Urothelium cell line (cell line): Measurements from ENCODE around the gene GNAS.
"Not testable (repeated sequence)": the region's sequence is repeated elsewhere in the genome, so short reads cannot be mapped to it uniquely, and the experiment has no call there.

Experiments
- DNase-seq: peaks from one replicate; pipeline ENCODE4 v3.0.0; 2011; ENCODE audit warnings: low spot score, mixed read lengths
- FAIRE-seq: peaks from 2 replicates; lab custom pipeline; 2011; peaks lifted over from hg19 to GRCh38; lab: Jason Lieb, UNC

GNAS gene

DNA sequence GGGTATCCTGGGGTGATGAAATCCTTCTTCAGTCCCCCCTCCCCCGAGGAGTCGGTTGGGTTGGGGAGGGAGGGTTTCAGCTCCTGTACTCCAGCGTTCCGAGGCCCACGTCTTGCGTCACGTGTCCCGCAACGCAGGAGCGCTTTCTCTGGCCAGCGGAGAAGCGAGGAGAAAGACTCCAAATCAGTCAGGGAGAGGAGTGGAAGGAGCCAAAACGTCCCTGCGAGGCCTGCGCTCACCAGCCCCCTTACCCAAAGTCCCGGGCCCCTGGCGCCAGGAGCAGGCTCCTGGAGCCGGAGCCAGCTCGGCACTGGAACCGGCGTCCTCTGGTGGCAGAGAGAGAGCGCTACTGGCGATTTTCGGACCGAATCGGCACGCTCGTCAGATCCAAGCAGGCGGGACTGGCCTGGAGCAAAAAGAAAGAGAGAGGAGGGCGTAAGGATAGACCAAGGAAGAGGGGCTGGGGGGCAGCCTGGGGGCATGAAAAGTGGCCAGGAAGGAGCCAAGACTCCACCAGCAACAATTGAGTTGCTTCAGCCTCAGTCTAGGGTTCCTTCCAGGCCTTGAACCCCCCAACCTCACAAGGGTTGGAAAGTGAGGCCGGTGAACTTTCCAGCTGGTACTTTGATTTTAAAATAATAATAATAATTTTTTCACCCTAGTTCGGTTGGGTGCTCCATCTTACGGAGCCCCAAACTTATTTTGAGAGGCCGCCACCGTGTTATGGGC, at the start of gene GNAS:
Gene GNAS, plus strand, starts transcription at position 174 of the 729 bp plus-strand sequence.
- FAIRE-seq (no peak), DNase-seq (no peak)

DNA sequence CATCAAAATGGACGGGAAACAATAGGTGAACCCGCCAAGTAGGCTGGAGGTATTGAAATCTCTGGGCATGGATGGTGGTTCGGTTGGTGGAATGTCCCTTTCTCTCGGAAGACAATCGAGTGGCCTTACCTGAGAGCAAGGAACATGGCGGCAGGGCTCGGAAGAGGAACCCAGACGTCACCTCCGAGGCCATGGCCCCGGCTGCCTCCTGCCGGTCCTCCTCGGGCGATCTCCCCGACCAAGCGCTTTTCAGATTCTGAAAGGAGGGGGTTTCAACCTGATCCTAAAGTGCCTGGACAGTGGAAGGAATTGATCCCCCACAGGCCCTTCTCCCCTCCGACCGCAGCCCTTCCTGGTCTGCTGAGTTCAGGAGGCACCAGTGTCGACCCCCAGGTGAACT, 49.0 kb upstream of the GNAS start:
- DNase-seq (no peak), FAIRE-seq (no peak)

DNA sequence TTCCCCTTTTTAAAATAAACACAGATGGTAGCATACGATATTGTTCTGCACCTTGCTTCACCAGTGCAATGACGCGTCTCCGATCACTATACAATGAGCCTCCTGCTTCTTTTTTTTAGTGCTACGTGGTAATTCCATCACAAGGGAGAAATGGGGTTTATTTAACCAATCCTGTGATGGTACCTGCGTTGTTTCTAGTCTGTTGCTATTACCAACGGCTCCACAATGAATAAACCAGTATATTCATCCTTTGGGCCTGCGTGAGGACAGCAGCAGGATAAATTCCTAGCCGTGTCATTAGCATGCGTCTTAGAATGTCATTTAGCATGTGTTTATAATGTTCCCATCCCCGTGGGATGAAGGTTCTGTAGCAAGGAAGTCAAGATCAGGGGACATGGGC, 44.7 kb upstream of the GNAS start:
- peak; percentile 13 for FAIRE-seq
- DNase-seq, result no peak

DNA sequence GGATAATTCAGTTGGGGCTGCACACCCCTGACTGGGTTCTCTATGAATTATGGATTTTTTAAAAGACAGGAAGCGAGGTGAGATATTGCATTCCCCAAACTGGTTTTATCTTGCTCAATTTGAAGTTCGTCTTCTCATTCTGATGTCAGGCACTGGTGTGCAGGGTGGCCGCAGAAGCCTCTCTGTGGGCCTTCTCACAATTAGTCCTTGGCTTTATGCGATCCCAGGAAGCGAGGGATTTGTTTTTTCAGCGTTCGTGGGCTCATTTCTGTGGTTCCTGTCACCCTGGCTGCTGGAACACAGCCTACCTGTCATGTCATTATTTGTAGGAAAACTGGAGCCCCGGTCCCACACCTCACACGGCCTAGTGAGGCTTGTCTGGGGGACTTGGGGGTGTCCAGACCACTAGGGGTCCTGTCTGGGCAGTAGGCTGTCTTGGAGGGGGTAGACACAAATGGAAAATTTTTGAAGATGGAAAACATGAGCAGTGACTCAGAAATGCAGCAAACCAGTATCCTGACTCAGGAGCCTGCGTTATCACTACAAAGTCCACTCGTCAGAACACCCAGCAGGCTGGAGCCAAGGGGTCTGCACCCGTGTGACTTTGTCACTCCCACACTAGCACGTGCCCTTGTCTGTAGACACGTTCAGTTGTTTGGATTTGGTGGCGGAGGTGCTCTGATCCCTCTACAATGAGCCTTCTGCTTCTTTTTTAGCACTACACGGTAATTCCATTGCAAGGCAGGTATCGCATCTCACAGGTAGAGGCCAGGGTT, 44.1 kb upstream of the GNAS start:
- DNase-seq, result no peak
- FAIRE-seq, result no peak

DNA sequence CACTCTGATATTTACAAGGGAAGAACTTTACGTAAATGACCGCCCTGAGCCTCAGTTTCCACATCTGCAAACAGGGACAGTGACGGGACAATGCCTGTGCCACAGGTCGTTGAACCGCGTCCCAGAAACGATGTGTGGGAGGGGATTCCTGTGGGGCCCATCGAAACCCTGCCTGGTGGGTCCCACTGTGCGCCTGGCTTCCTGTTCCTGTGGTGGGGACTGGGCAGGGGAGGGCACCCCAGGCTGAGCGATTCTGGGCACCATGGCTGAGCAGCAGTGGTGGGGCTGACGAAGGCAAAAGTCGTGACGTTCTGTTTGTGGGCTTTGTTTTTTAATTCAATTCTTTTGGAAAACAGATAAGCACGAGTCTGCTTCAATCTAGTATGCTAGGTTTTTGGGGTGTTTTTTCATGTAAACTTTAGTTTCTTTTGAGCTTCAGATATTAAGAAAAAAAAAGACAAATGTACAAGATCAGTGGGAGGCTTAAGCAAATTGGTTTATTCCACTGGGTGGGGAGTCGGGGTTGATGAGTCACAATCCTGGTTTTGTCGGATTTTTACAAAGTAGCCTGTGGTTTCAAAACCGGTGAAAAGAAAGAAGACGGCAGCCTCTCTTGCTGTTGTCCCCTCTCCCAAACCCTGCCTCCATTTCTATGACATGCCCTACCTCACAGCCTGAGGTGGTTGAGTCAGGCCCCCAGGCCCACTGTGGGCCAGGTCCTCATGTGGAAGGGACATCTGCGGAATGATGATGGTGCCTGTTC, 42.2 kb upstream of the GNAS start:
- peak; percentile 13 for FAIRE-seq
- peak; percentile 71 for DNase-seq

DNA sequence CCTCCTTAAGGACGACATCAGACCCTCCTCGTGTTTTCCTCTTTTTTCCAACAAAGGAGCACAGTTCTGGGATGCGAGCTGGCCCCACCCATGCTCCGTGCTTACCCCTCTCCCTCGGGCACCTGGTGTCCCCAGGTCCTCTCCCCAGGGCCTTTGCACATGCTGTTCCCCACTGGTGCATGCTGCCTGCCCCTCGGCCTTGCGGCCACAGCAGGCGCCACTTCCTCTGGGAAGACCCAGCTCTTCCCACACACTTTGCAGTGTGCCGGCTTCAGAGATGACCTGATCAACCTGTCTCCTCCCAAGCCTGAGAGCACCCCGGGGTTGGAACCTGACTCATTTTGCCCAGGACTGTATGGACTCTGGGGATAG, 41.7 kb upstream of the GNAS start:
- no peak for DNase-seq
- FAIRE-seq, result no peak

DNA sequence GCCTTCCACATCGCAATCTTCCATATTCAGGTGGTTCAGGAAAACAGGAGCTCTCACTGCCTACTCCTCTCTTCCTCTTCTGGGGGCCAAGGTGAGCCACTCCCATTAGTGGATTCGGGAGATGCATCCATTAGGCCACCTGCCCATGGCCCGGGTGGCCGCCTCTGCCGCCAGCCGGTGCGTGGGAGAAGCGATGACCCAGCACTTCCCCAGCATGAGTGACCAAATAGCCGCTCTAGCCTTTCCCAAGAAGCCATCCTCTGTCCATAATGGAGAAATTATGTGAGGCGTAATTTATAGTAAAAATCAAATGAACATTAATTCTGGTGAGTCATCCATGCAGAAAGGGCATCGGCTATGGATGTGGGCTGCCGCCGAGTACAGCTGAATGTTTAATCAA, 41.2 kb upstream of the GNAS start:
- DNase-seq (no peak), FAIRE-seq (no peak)

DNA sequence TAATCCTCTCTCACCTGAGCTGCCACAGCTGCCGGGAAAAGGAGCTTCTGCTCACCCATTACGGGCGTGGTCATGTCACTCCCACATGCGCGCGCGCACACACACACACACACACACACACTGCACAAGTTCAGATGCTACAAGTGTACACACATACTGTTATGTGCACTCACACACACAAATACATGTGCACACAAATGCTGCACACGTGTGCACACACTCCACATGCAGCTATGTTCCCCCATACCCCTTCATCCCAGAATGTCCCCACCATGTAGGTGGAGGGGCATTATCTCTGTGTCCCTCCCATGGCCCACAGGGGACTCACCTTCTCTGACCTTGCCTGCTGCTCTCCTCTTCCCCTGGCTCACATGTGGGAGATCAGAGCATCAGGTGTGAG, 39.1 kb upstream of the GNAS start:
- peak; percentile 95 for FAIRE-seq
- no peak for DNase-seq

DNA sequence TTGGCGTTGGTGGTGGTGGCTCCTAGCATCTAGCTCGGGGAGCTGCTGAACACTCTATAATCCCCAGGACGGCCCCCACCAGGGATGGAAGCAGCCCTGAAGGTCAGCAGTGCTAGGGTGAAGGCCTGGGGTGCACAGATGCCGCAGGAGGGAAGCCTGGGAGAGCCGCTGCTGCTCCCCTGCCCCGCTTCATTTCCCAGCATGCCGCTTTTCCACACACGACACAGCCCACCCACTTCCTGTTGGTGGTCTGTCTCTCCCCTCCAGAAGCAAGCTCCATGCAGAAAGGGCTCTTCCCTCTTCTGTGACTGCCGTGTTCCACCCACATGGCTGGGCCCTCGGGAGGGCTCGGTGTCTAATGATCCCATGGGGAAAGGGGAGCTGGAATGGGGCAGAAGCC, 37.1 kb upstream of the GNAS start:
- FAIRE-seq (peak; percentile 61), DNase-seq (no peak)

DNA sequence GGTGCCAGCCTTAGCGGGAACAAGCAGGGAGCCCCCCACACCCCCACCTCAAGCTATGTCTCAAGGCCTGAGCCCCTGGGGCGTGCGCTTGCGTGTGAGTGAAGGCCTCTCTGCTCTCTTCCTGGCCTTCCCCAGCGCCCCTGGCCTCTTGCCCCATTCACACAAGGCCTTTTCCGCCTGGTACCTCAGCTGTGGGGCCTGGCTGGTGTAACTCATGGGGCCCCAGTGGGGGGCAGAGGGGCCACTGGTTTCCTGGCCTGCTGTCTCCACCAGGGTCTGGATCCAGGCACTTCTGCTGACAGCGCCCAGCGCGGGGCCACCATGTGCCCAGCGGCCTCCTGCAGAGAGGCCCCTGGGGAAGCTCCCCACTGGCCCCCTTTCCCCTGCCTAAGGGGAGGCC, 36.5 kb upstream of the GNAS start:
- FAIRE-seq, result no peak
- DNase-seq, result no peak

DNA sequence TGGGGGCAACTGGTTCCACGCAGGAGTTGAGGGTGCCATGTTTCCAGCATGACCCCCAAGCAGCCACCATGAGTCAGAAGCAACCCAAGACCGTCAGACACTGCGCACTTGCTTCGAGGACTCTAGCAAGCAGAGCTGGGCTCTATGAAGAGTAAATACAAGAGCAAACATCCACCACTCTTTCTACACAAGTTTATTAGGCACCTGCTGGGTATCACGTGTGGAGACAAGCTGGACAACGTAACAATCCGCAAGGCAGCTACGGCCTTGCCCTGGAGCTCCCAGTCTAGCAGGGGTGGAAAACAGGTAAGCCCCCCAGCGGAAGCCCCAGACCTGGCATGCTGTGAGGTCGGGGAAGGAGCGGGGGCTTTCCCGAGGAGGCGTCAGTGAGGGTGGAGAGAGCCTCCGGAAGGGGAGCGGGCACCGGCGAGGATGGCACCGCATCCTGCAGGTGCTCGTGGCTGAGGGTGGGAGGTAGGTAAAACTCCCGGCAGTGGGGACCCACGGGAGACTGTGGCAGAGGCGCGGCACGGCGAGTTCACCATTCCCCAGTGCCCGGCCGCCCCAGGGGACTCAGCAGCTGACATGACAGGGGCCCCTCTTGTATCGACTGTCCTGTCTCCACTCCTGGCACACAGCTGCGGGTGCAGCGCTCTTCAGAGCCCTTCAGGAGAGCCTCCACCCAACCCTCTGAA, 35.4 kb upstream of the GNAS start:
- FAIRE-seq (no peak), DNase-seq (no peak)

DNA sequence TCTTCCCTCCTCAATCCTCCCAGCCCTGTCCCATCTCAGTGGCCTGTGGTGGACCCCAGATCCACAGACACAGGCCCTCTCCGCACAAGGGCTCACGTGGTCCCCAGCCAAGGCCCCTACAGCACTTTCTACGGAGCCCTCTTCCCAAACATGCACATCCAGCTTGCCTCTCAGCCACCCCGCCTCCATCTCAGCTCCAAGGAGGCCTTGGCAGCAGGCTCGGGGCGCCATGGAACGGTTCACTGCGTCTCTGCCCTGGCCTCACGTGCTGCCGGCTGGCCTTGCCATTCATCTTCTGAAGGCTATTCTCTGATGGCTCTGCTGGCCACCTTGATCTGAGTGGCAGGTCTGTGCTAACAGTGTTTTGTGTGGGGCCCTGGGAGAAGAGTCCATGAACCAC, 34.8 kb upstream of the GNAS start:
- FAIRE-seq, result peak; percentile 55
- no peak for DNase-seq

DNA sequence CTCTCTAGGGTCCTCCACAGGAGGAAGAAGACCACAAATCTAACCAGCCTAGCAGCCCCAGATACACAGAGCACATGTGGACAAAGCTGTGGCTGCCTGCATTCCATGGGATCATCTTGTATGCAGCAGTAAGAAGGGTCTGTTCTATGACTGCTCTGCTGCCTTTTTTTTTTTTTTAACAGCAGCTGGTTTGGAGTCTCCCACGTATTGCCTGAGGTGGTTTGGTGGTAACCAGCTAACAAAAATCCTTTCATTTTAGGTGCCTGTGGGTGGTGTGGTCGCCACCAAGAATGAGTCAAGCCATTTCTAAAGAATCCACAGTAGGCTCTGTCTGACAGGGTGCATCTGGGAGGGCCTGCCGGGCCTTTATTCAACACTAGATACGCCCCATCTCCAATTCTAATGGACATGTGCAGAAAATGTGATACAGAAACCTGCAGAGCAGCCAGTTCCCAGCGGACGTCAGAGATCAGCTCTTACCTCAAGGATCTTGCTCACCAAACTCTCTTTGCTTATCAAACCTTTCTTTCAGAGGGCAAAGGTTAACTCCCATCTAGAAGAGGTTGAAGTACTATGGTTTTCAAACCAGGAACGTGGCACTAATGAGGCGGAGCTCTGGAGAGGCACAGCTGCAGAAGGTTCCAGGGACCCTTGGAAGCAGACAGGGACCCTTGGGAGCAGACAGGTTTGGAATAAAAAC, 33.8 kb upstream of the GNAS start:
- peak; percentile 82 for DNase-seq
- no peak for FAIRE-seq

DNA sequence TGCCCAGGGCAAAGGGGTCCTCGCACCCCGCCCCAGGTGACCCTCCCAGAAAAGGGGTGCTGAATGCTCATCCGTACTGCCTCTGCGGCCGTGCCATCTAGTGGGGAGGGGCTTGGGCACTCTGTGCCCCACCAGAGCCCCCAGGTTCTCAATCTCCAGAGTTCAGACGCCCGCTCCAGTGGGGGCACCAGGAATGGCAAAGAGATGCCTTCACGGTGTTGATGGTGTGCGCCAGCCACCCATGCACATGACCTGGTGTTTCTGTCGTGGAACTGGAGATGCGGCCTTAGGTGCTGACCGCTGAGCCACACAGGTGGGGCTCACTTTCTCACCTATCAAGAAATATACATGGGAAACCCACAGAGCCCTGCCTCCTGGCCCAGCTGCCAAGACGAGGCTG, 32.6 kb upstream of the GNAS start:
- DNase-seq (no peak), FAIRE-seq (no peak)

DNA sequence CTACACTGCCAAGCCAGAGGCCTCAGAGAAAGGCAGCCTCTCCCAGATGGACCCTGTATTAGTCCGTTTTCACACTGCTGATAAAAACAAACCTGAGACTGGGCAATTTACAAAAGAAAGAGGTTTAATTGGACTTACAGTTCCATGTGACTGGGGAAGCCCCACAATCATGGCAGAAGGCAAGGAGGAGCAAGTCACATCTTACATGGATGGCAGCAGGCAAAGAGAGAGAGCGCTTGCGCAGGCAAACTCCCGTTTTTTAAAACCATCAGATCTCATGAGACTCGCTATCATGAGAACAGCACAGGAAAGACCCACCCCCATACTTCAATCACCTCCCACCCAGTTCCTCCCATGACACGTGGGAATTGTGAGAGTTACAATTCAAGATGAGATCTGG, 32.0 kb upstream of the GNAS start:
- not testable (repeated sequence) for FAIRE-seq, DNase-seq

DNA sequence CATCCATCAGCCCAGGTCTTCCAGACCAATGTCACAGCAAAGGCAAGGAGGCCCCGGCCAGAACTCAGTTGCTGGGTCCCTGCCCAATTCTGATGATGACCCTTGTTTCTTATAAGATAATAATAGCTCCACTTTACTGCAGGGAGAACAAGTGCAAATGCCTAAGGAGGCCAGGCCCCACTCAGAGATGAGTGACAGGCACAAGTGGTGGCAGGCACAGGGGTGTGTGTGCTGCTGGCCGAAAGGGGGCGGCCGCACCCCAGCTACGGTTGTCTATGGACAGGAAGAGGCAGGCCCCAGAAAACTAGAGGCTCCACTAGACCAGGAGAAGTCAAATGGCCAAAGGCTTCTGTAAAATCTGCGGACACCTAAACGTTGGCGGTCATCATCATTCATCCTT, 30.4 kb upstream of the GNAS start:
- FAIRE-seq (no peak), DNase-seq (no peak)

DNA sequence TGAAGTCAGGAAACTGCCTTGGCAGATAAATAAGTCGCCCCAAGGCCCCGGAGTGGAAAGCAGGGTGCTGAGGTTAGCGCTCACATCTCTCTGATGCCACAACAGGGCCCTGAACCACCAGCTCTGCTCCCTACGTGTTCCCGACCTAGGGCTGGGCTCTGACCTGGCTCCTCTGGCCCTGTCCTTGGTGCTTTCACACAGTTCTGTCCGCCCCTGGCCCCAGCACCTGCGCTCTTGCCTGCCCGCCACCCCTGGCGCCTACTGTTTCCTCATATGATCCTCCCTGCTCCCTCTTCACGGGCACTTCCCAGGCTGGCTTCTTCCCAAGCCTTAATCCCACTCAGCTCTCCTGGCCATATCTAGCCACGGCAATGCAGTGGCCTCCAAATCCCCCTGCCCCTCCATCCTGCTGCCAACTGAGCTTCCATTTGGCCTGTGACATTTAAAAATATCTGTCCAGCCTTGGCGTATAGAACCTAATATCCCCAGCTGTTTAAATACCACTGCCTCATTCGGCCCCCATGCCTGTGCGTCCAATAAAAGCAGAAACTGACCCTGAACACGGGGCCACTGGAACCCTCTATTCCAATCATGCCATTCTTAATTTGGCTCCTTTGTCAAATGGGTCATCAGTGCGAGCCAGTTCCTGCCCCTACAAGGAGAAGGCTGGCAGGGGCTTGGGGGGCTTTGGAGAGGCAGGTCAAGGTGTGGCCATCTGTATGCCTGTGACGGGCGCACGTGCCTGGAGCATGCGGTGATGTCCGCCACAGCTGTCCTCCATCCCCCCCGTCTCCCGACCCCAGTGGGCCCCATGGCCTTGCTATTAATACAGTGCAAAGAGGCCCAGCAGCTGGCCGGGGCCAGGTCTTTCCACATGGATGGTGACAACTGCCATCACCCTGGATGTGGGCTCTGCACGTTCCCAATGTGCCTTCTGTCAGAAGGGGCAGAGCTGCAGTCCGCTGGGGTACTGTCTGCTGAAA, 29.5 kb upstream of the GNAS start:
- FAIRE-seq, result no peak
- no peak for DNase-seq

DNA sequence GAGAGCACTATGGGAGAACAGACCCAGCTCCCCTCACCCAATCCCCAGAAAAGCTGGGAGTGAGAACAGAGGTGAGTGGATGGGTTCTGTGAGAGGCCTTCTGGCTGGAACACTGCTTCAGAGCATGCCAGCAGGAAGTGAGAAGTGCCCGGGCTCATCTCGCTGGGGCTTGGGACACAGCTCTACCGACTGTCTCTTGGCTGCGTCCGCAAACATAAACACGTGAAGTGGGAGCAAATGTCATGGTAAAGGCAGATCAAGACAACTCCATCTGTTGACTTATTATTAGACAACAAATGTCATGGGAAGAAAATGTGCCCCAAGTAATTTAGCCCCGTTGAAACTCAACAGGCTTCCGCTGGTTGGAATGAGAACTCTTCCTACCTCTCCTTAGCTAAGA, 27.7 kb upstream of the GNAS start:
- DNase-seq (no peak), FAIRE-seq (no peak)

DNA sequence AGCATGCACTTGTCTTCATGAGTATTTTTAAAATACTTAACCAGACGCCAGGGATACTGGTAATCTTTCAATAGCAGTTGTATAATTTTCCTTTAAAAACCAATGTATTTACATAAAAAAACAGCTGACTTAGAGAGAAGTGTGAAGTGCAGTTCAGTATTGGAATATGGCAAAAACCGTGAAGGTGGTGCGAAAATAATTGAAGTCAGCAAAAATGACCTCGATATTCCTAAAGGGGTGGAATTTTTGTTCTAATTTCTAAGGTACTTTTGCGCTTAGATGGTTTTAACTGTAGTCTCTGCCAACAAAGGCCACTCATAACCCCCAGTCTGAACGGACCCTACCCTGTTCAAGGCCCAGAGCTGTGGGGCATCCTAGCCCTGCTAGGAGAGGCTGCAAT, 27.1 kb upstream of the GNAS start:
- DNase-seq (no peak), FAIRE-seq (no peak)
